Activated CD8-positive, alpha-beta memory T cell treated with anti-CD3 and anti-CD28 coated beads, Interleukin-2, amount 50 U/mL, for 24 hours (primary cell): Measurements from ENCODE around the gene GRK3.
"Not testable (repeated sequence)": the region's sequence is repeated elsewhere in the genome, so short reads cannot be mapped to it uniquely, and the experiment has no call there.

Source experiments
- DNase-seq: peaks from one replicate; pipeline ENCODE4 v3.0.0-alpha.2; 2020; ENCODE audit errors: extremely low read depth

Gene GRK3

GRCh38 chr22:25551396-25551795 lies 13.1 kb upstream of the GRK3 start:
- DNase-seq = no peak

- DNase-seq = not testable (repeated sequence)
Observed at GRCh38 chr22:25552405-25552804, 12.1 kb upstream of the GRK3 start.

GRCh38 chr22:25553131-25553530 lies 11.3 kb upstream of the GRK3 start:
- DNase-seq = no peak

GRCh38 chr22:25554238-25554671 lies 10.2 kb upstream of the GRK3 start:
- DNase-seq = no peak

GRCh38 chr22:25554689-25555088 lies 9.8 kb upstream of the GRK3 start:
- no peak for DNase-seq

GRCh38 chr22:25555586-25555985 lies 8.9 kb upstream of the GRK3 start:
- DNase-seq = no peak

GRCh38 chr22:25557218-25557617 lies 7.3 kb upstream of the GRK3 start:
- DNase-seq = no peak

- DNase-seq = no peak
Observed at GRCh38 chr22:25558341-25558740, 6.1 kb upstream of the GRK3 start.

GRCh38 chr22:25559910-25560309 lies 4.6 kb upstream of the GRK3 start:
- DNase-seq = not testable (repeated sequence)

GRCh38 chr22:25561182-25561581 lies 3.3 kb upstream of the GRK3 start:
- DNase-seq = not testable (repeated sequence)

- DNase-seq = not testable (repeated sequence)
Observed at GRCh38 chr22:25561927-25562326, 2.5 kb upstream of the GRK3 start.

- not testable (repeated sequence) for DNase-seq
Observed at GRCh38 chr22:25562966-25563760, 1.3 kb upstream of the GRK3 start.

- DNase-seq = no peak
Observed at GRCh38 chr22:25563761-25564319, 635 bp upstream of the GRK3 start.

GRCh38 chr22:25564979-25565677 lies 653 bp downstream of the GRK3 start:
- DNase-seq = no peak

GRCh38 chr22:25566186-25566897 lies 1.9 kb downstream of the GRK3 start:
- no peak for DNase-seq

GRCh38 chr22:25566898-25567235 lies 2.4 kb downstream of the GRK3 start:
- no peak for DNase-seq

- DNase-seq = no peak
Observed at GRCh38 chr22:25567251-25567675, 2.8 kb downstream of the GRK3 start.

GRCh38 chr22:25568066-25568465 lies 3.6 kb downstream of the GRK3 start:
- not testable (repeated sequence) for DNase-seq

GRCh38 chr22:25569361-25569760 lies 4.9 kb downstream of the GRK3 start:
- DNase-seq = no peak

- DNase-seq = no peak
Observed at GRCh38 chr22:25569983-25570382, 5.5 kb downstream of the GRK3 start.

GRCh38 chr22:25570486-25570885 lies 6.0 kb downstream of the GRK3 start:
- DNase-seq = no peak
